Hepatocyte (in vitro differentiated cells): Measurements from ENCODE around the gene FMO1. TPM values are rescaled to one million over a fixed set of nuclear protein-coding genes. Genes with fewer than 3 reads are reported as not detected.

Experiments used
- DNase-seq: peaks from one replicate; pipeline ENCODE4 v3.0.0-alpha.2; 2016; ENCODE audit warnings: low spot score
- H2AFZ ChIP-seq: fragments of 200-600 bp; sonication (generic); 2 replicates; pipeline ENCODE4 v1.6.0; 2016; ENCODE audit warnings: antibody characterized with exemption, mild to moderate bottlenecking
- H3K27ac ChIP-seq: fragments of 200-600 bp; sonication (generic); 2 replicates; pipeline ENCODE4 v1.5.1; 2016; ENCODE audit warnings: mild to moderate bottlenecking
- H3K27me3 ChIP-seq: fragments of 200-600 bp; sonication (generic); 2 replicates; pipeline ENCODE4 v1.6.1; 2016
- H3K36me3 ChIP-seq: fragments of 200-600 bp; sonication (generic); replicated peaks from 2 replicates; pipeline ENCODE4 v1.5.1; 2016; ENCODE audit warnings: low read depth; ENCODE audit not compliant: insufficient read depth
- H3K4me1 ChIP-seq: fragments of 200-600 bp; sonication (generic); 2 replicates; pipeline ENCODE4 v1.5.1; 2016; ENCODE audit warnings: mild to moderate bottlenecking, moderate library complexity; ENCODE audit not compliant: insufficient read depth
- H3K4me2 ChIP-seq: fragments of 200-600 bp; sonication (generic); 2 replicates; pipeline ENCODE4 v1.6.0; 2016
- H3K4me3 ChIP-seq: fragments of 200-600 bp; sonication (generic); 2 replicates; pipeline ENCODE4 v1.5.1; 2016; ENCODE audit warnings: mild to moderate bottlenecking
- H3K79me2 ChIP-seq: fragments of 200-600 bp; sonication (generic); 2 replicates; pipeline ENCODE4 v1.6.0; 2017; ENCODE audit warnings: mild to moderate bottlenecking
- H3K9me2 ChIP-seq: fragments of 200-600 bp; sonication (generic); replicated peaks from 2 replicates; pipeline ENCODE4 v1.6.0; 2017; ENCODE audit warnings: mild to moderate bottlenecking; ENCODE audit not compliant: insufficient read depth
- H3K9me3 ChIP-seq: fragments of 200-600 bp; sonication (generic); 2 replicates; pipeline ENCODE4 v1.5.1; 2016; ENCODE audit warnings: low read depth, mild to moderate bottlenecking
- H4K20me1 ChIP-seq: fragments of 200-600 bp; sonication (generic); 2 replicates; pipeline ENCODE4 v1.6.0; 2016; ENCODE audit warnings: mild to moderate bottlenecking; ENCODE audit not compliant: insufficient read depth, poor library complexity, severe bottlenecking
- EZH2 ChIP-seq: fragments of 200-600 bp; sonication (generic); IDR thresholded peaks from 2 replicates; pipeline ENCODE4 v1.6.1; 2016; ENCODE audit warnings: antibody characterized with exemption, mild to moderate bottlenecking, borderline replicate concordance
- EZH2phosphoT487 ChIP-seq: fragments of 200-600 bp; sonication (generic); IDR thresholded peaks from one replicate; pipeline ENCODE4 v1.6.1; 2018; ENCODE audit warnings: antibody characterized with exemption, mild to moderate bottlenecking, low read depth, moderate library complexity; ENCODE audit not compliant: unreplicated experiment, severe bottlenecking
- whole genome bisulfite sequencing: methylation state at CpG from one replicate; pipeline ENCODE4 v1.1.6; 2016; ENCODE audit warnings: low lambda C conversion rate; ENCODE audit errors: missing lambda C conversion rate; 5-methylcytosine and 5-hydroxymethylcytosine counted together
- polyA plus RNA-seq: library from polyadenylated mRNA; unstranded; fragments of >200 nt; fragmentation: Nextera tagmentation; extraction: Ambion mirVana; gene quantifications from 2 replicates; pipeline ENCODE4 v1.2.1, GENCODE V29; 2016
- total RNA-seq: library from RNA; depleted of rRNA; stranded (reverse); fragments of >200 nt; gene quantifications from 2 replicates; pipeline ENCODE4 v1.2.3, GENCODE V29; 2014
- TF ChIP-seq, protein P1 (sequence below): fragments of 200-600 bp; sonication (generic); IDR thresholded peaks from 2 replicates; pipeline ENCODE4 v1.5.1; 2016; ENCODE audit warnings: antibody characterized with exemption, mild to moderate bottlenecking; ENCODE audit not compliant: poor library complexity

The FMO1 gene
- total and polyA plus RNA-seq, 2 experiments from 2014 or later: 51.2 to 79.6 TPM

DNA sequence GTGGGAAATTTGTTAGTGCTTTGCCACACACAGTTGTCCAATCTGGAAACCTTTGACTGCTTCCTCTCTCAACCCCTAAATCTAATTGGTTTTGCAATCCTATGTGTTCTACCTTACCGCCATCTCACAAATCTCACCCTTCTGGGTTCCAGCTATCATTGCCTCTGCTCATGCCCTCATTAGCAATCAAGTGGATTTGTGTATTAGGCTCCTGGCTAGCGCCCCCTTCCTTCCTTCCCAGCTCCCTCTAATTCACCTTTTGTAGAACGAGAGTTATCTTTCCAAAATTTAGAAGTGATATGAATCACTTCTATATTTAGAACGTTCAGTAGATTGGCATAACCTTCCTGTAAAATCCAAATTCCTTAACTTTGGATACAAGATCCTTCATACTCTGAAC lies 18.6 kb downstream of the FMO1 start:
- 80% methylated on average over 4 of the region's 4 CpGs for WGBS
- no peaks in the 10 kb centered on the region for H3K9me2 ChIP-seq

DNA sequence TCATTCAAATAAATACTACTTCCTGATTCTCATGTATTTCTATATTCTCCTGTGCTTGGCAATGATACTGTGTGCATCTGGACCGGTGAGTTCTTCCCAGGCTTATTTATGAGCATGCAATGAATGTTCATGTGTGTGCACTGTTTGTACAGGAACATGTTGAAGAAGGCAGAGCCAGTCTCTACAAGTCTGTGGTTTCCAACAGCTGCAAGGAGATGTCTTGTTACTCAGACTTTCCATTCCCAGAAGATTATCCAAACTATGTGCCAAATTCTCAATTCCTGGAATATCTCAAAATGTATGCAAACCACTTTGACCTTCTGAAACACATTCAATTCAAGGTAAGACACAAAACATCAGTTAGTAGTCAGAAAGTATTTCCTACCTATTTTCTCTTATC lies 19.1 kb downstream of the FMO1 start:
- TF ChIP-seq EZH2 (no peak), EZH2phosphoT487 (no peak)
- TF ChIP-seq, protein P1, sequence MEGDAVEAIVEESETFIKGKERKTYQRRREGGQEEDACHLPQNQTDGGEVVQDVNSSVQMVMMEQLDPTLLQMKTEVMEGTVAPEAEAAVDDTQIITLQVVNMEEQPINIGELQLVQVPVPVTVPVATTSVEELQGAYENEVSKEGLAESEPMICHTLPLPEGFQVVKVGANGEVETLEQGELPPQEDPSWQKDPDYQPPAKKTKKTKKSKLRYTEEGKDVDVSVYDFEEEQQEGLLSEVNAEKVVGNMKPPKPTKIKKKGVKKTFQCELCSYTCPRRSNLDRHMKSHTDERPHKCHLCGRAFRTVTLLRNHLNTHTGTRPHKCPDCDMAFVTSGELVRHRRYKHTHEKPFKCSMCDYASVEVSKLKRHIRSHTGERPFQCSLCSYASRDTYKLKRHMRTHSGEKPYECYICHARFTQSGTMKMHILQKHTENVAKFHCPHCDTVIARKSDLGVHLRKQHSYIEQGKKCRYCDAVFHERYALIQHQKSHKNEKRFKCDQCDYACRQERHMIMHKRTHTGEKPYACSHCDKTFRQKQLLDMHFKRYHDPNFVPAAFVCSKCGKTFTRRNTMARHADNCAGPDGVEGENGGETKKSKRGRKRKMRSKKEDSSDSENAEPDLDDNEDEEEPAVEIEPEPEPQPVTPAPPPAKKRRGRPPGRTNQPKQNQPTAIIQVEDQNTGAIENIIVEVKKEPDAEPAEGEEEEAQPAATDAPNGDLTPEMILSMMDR: no peak
- 50% methylated on average over 1 of the region's 1 CpG for WGBS
- H3K4me1 ChIP-seq: no peaks in the 10 kb centered on the region
- no peaks in the 10 kb centered on the region for H3K9me2 ChIP-seq
- no peak overlapping the region for H3K4me3 ChIP-seq
- DNase-seq: peak; percentile 31
- H2AFZ ChIP-seq: no peak overlapping the region
- no peaks in the 10 kb centered on the region for H4K20me1 ChIP-seq
- H3K4me2 ChIP-seq: no peak overlapping the region
- H3K27me3 ChIP-seq: no peaks in the 10 kb centered on the region
- H3K79me2 ChIP-seq: no peaks in the 10 kb centered on the region
- no peaks in the 10 kb centered on the region for H3K9me3 ChIP-seq
- H3K36me3 ChIP-seq: no peaks in the 10 kb centered on the region
- peak overlapping the region; percentile 43 for H3K27ac ChIP-seq

More for the DNA sequence above, 18.6 kb downstream of the FMO1 start:
- H4K20me1 ChIP-seq: no peaks in the 10 kb centered on the region
- H3K4me1 ChIP-seq: no peaks in the 10 kb centered on the region
- H3K9me3 ChIP-seq: no peaks in the 10 kb centered on the region
- no peak overlapping the region for H3K4me2 ChIP-seq
- no peaks in the 10 kb centered on the region for H3K27me3 ChIP-seq
- no peak overlapping the region for H3K4me3 ChIP-seq
- peak overlapping the region; percentile 12 for H3K27ac ChIP-seq
- H3K79me2 ChIP-seq: no peaks in the 10 kb centered on the region
- no peaks in the 10 kb centered on the region for H3K36me3 ChIP-seq
- H2AFZ ChIP-seq: no peak overlapping the region
- DNase-seq: no peak
- no peak for TF ChIP-seq EZH2phosphoT487
- TF ChIP-seq EZH2: no peak
- TF ChIP-seq, protein P1: no peak

DNA sequence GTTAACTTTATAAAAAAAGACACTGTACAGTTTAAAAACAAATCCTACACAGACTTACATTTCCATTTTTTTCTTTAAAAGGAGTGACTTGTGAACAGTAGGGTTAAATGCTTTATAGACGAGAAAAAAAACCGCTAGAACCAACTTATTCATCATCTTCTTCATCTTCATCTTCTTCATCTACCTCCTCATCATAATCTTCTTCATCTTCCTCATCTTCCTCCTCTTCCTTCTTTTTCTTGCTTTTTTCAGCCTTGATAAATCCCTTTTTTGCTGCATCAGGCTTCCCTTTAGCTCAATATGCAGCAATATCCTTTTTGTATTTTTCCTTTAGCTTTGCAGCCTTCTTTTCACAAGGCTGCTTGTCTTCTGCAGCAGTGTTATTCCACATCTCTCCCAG lies 22.5 kb downstream of the FMO1 start:
- Histone ChIP-seq H3K9me2 (no peaks in the 10 kb centered on the region), H3K4me3 (no peak overlapping the region), H2AFZ (no peak overlapping the region), H3K4me2 (no peak overlapping the region), H3K9me3 (no peaks in the 10 kb centered on the region), H3K79me2 (no peaks in the 10 kb centered on the region), H3K36me3 (no peaks in the 10 kb centered on the region), H4K20me1 (no peaks in the 10 kb centered on the region), H3K4me1 (no peaks in the 10 kb centered on the region), H3K27me3 (no peaks in the 10 kb centered on the region), H3K27ac (no peak overlapping the region)
- no peak for TF ChIP-seq EZH2
- TF ChIP-seq, protein P1: no peak
- no peak for TF ChIP-seq EZH2phosphoT487
- WGBS: 95% methylated on average over 2 of the region's 2 CpGs
- DNase-seq: no peak

DNA sequence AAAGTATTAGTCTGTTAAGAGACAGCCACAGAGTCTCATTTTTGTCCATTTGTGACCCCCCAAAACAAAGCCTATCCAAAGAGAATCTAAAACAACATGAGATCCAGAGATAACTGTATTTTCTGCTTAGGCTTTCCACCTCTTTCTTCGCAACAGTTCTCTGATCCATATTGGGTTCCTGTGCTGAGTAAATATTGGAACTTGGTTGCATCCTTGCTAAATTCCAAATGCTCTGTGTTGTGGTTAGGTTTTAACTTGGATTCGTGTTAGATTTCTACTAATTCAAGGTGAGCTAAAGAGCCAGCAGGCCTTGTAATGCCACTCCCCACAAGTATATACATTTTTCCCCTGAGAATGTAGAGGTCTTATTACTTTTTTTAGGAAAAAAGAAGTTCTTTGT lies 29.2 kb downstream of the FMO1 start:
- no peaks in the 10 kb centered on the region for H3K9me2 ChIP-seq
- no peak overlapping the region for H3K27ac ChIP-seq
- no peak overlapping the region for H2AFZ ChIP-seq
- H3K27me3 ChIP-seq: no peaks in the 10 kb centered on the region
- no peaks in the 10 kb centered on the region for H3K9me3 ChIP-seq
- H3K4me1 ChIP-seq: no peaks in the 10 kb centered on the region
- no peak overlapping the region for H3K4me3 ChIP-seq
- WGBS: 71% methylated on average over 2 of the region's 2 CpGs
- TF ChIP-seq, protein P1: no peak
- TF ChIP-seq EZH2phosphoT487 (no peak), EZH2 (no peak)
- no peaks in the 10 kb centered on the region for H4K20me1 ChIP-seq
- H3K4me2 ChIP-seq: no peak overlapping the region
- H3K79me2 ChIP-seq: no peaks in the 10 kb centered on the region
- no peaks in the 10 kb centered on the region for H3K36me3 ChIP-seq
- DNase-seq: no peak
